HepG2 (cell line): ENCODE data around the gene CEBPB. TPM values are rescaled to one million over a fixed set of nuclear protein-coding genes. Genes with fewer than 3 reads are reported as not detected.

Experiments
- AHR ChIP-seq: IDR thresholded peaks from 2 replicates; pipeline ENCODE4 v1.6.1; 2018; ENCODE audit warnings: missing genetic modification reagents, missing compliant biosample characterization
- BRCA1 ChIP-seq: sonication (generic); formaldehyde crosslinking; IDR thresholded peaks from 2 replicates; pipeline ENCODE4 v1.4.0; 2020; ENCODE audit warnings: missing genetic modification reagents
- CCDC6 ChIP-seq: sonication (generic); formaldehyde crosslinking; IDR thresholded peaks from 2 replicates; pipeline ENCODE4 v1.8.1; 2022; ENCODE audit warnings: mild to moderate bottlenecking, missing genetic modification reagents, moderate library complexity
- CEBPZ ChIP-seq: IDR thresholded peaks from 2 replicates; pipeline ENCODE4 v1.6.1; 2012; ENCODE audit warnings: low read length, improper control_type of control experiment
- IRF2 ChIP-seq: IDR thresholded peaks from 2 replicates; pipeline ENCODE4 v1.6.1; 2018; ENCODE audit warnings: missing genetic modification reagents, missing compliant biosample characterization
- MAX ChIP-seq: IDR thresholded peaks from 2 replicates; pipeline ENCODE4 v1.6.1; 2012; ENCODE audit warnings: inconsistent platforms
- MZF1 ChIP-seq: sonication (generic); formaldehyde crosslinking; IDR thresholded peaks from 2 replicates; pipeline ENCODE4 v1.8.1; 2023; ENCODE audit warnings: mild to moderate bottlenecking, missing genetic modification reagents, borderline replicate concordance
- NCOA5 ChIP-seq: sonication (generic); formaldehyde crosslinking; IDR thresholded peaks from 2 replicates; pipeline ENCODE4 v1.4.0; 2020; ENCODE audit warnings: missing genetic modification reagents
- PHF21A ChIP-seq: sonication (generic); formaldehyde crosslinking; IDR thresholded peaks from 2 replicates; pipeline ENCODE4 v1.5.0; 2020; ENCODE audit warnings: mild to moderate bottlenecking, missing genetic modification reagents
- SIN3A ChIP-seq: IDR thresholded peaks from 2 replicates; pipeline ENCODE4 v1.6.1; 2011; ENCODE audit warnings: low read depth, mild to moderate bottlenecking, control low read depth, low read length, borderline replicate concordance
- SNRNP70 ChIP-seq: fragments of 200-400 bp; formaldehyde crosslinking; IDR thresholded peaks from 2 replicates; pipeline ENCODE4 v1.6.1; 2017; ENCODE audit warnings: mild to moderate bottlenecking, low read depth, low read length, moderate library complexity
- TCF7 ChIP-seq: sonication (generic); IDR thresholded peaks from 2 replicates; pipeline ENCODE4 v1.6.1; 2016; ENCODE audit warnings: antibody characterized with exemption, low read depth
- ZNF790 ChIP-seq: sonication (generic); formaldehyde crosslinking; IDR thresholded peaks from 2 replicates; pipeline ENCODE4 v1.8.0; 2022; ENCODE audit warnings: missing genetic modification reagents, mild to moderate bottlenecking, borderline replicate concordance
- ZNF878 ChIP-seq: sonication (generic); formaldehyde crosslinking; IDR thresholded peaks from 2 replicates; pipeline ENCODE4 v1.8.1; 2023; ENCODE audit warnings: mild to moderate bottlenecking, missing genetic modification reagents, moderate library complexity
- polyA plus RNA-seq, 8 experiments: library from polyadenylated mRNA; depleted of rRNA in 3 of 8; stranded (reverse) in 7 of 8; unstranded in 1 of 8; fragments of >200 nt; fragmentation: Illumina TruSeq in 4 of 8; extraction: Trizol in 4 of 8; gene quantifications; 2 replicates each; pipeline versions ENCODE4 v1.2.1 to v1.2.3, GENCODE V29; 2011 to 2016; ENCODE audit warnings: low read depth in 4 of 8, missing spikeins in 1 of 8, mixed read lengths in 1 of 8; ENCODE audit not compliant: insufficient read depth in 1 of 8
- total RNA-seq, 5 experiments: library from RNA; depleted of rRNA; stranded (reverse); fragments of >200 nt; fragmentation: Illumina TruSeq; extraction: Trizol; gene quantifications; 2 replicates each; pipeline ENCODE4 v1.2.3, GENCODE V29; 2016; ENCODE audit warnings: low read depth in 1 of 5
- TF ChIP-seq, protein P1 (sequence below): sonication (generic); formaldehyde crosslinking; IDR thresholded peaks from 2 replicates; pipeline ENCODE4 v1.4.0; 2020; ENCODE audit warnings: missing genetic modification reagents
- TF ChIP-seq, protein P2 (sequence below): sonication (generic); formaldehyde crosslinking; IDR thresholded peaks from 2 replicates; pipeline ENCODE4 v1.4.0; 2020; ENCODE audit warnings: missing genetic modification reagents

CEBPB gene
- total and polyA plus RNA-seq, 2 of the 13 experiments (the other 11 are each of a cell fraction or from before 2014, with no cell fraction given): 18.5 to 28.2 TPM

DNA sequence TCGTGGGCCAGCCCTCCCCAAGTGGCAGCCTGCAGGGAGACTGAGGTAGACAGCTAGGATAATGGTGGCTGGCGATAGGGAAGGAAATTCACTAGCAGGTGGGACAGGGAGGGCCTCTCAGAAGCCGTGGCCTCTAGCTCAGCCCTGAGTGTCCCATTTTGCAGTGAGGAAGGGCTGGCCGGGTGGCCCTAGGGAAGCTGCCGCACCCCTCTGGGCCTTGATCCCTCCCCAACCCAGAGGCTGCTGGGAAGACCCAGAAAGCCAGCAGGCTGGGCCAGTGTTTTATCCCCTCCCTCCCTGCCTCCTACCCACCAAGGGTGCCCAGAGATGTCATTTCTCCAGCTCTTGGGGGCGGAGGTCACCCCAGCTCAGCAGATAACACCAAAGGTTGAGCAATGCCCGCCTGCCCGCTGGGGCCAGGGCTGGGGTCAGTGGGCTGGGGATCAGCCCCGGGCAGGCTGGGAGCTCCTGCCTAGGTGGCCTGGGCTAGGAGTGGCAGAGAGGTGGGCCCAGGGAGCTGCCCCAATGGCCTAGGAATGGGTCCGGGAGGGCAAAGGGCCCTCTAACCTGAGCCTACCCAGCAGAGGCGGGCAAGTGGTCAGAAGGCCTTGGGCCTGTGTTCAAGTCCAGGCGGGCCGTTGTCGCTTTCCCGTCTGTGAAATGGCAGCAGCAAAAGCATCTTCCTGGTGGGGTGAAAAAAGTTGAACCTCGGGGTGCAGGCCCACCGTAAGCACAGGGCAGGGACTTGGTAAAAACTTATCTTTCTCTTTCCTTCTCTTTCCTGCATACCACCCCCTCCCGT, 1.6 kb upstream of the CEBPB start (continued):
- no peak for TF ChIP-seq CEBPZ
- TF ChIP-seq SIN3A: 0 out of 2 replicates have a peak, but pooled peaks have one; percentile 72
- 0 out of 2 replicates have a peak, but pooled peaks have one; percentile 45 for TF ChIP-seq BRCA1 (CRISPR knock-in tag)
- TF ChIP-seq, protein P1, sequence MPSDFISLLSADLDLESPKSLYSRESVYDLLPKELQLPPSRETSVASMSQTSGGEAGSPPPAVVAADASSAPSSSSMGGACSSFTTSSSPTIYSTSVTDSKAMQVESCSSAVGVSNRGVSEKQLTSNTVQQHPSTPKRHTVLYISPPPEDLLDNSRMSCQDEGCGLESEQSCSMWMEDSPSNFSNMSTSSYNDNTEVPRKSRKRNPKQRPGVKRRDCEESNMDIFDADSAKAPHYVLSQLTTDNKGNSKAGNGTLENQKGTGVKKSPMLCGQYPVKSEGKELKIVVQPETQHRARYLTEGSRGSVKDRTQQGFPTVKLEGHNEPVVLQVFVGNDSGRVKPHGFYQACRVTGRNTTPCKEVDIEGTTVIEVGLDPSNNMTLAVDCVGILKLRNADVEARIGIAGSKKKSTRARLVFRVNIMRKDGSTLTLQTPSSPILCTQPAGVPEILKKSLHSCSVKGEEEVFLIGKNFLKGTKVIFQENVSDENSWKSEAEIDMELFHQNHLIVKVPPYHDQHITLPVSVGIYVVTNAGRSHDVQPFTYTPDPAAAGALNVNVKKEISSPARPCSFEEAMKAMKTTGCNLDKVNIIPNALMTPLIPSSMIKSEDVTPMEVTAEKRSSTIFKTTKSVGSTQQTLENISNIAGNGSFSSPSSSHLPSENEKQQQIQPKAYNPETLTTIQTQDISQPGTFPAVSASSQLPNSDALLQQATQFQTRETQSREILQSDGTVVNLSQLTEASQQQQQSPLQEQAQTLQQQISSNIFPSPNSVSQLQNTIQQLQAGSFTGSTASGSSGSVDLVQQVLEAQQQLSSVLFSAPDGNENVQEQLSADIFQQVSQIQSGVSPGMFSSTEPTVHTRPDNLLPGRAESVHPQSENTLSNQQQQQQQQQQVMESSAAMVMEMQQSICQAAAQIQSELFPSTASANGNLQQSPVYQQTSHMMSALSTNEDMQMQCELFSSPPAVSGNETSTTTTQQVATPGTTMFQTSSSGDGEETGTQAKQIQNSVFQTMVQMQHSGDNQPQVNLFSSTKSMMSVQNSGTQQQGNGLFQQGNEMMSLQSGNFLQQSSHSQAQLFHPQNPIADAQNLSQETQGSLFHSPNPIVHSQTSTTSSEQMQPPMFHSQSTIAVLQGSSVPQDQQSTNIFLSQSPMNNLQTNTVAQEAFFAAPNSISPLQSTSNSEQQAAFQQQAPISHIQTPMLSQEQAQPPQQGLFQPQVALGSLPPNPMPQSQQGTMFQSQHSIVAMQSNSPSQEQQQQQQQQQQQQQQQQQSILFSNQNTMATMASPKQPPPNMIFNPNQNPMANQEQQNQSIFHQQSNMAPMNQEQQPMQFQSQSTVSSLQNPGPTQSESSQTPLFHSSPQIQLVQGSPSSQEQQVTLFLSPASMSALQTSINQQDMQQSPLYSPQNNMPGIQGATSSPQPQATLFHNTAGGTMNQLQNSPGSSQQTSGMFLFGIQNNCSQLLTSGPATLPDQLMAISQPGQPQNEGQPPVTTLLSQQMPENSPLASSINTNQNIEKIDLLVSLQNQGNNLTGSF: 0 out of 2 replicates have a peak, but pooled peaks have one; percentile 12
- TF ChIP-seq, protein P2, sequence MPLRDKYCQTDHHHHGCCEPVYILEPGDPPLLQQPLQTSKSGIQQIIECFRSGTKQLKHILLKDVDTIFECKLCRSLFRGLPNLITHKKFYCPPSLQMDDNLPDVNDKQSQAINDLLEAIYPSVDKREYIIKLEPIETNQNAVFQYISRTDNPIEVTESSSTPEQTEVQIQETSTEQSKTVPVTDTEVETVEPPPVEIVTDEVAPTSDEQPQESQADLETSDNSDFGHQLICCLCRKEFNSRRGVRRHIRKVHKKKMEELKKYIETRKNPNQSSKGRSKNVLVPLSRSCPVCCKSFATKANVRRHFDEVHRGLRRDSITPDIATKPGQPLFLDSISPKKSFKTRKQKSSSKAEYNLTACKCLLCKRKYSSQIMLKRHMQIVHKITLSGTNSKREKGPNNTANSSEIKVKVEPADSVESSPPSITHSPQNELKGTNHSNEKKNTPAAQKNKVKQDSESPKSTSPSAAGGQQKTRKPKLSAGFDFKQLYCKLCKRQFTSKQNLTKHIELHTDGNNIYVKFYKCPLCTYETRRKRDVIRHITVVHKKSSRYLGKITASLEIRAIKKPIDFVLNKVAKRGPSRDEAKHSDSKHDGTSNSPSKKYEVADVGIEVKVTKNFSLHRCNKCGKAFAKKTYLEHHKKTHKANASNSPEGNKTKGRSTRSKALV: 0 out of 2 replicates have a peak, but pooled peaks have one; percentile 50
- no peak; the same call in none of the 2 replicates for TF ChIP-seq ZNF878 (CRISPR knock-in tag)
- peak; percentile 52; the same call in 1 of the 2 replicates for TF ChIP-seq TCF7
- TF ChIP-seq NCOA5 (CRISPR knock-in tag): no peak
- peak; percentile 93; the same call in 1 of the 2 replicates for TF ChIP-seq MZF1 (CRISPR knock-in tag)
- peak; percentile 100 for TF ChIP-seq PHF21A (CRISPR knock-in tag)
- peak; percentile 98 for TF ChIP-seq CCDC6 (CRISPR knock-in tag)
- peak; percentile 27; the same call in 1 of the 2 replicates for TF ChIP-seq AHR (CRISPR knock-in tag)
- peak; percentile 86; the same call in 1 of the 2 replicates for TF ChIP-seq ZNF790 (CRISPR knock-in tag)
- TF ChIP-seq IRF2 (CRISPR knock-in tag): peak; percentile 90; the same call in 1 of the 2 replicates
- no peak for TF ChIP-seq SNRNP70
- peak; percentile 74 for TF ChIP-seq MAX
